Upper lobe of left lung (tissue), 6 donors: ENCODE measurements around the gene BHMT2. TPM values are rescaled to one million over a fixed set of nuclear protein-coding genes. Genes with fewer than 3 reads are reported as not detected.
A peak's percentile ranks its signal among the peaks of the same experiment; 100 is the strongest.

Experiments used
- ATAC-seq, 2 donors: fragments of 200-7000 bp; cut with Tn5 transposase; one replicate each; pipeline ENCODE4 v1.9.1; 2022; ENCODE audit warnings: mild to moderate bottlenecking in 2 of 2, moderate library complexity in 2 of 2; ENCODE audit not compliant: low FRiP score in 2 of 2
- DNase-seq, 2 donors: peaks; one replicate each; pipeline ENCODE4 v3.0.0-alpha.2; 2019 to 2020
- H3K27ac ChIP-seq, 4 donors: fragments of 200-600 bp; sonication (generic); one replicate each; pipeline ENCODE4 v1.5.1; 2016 to 2019
- H3K27me3 ChIP-seq, 4 donors: fragments of 200-600 bp; sonication (generic); one replicate each; pipeline ENCODE4 v1.5.1; 2017 to 2019
- H3K36me3 ChIP-seq, 4 donors: fragments of 200-600 bp; sonication (generic); one replicate each; pipeline ENCODE4 v1.5.1; 2016 to 2019
- H3K4me1 ChIP-seq, 4 donors: fragments of 200-600 bp; sonication (generic); one replicate each; pipeline ENCODE4 v1.5.1; 2018 to 2019
- H3K4me3 ChIP-seq, 4 donors: fragments of 200-600 bp; sonication (generic); one replicate each; pipeline ENCODE4 v1.5.1; 2017 to 2019; ENCODE audit warnings: mild to moderate bottlenecking in 2 of 4, moderate library complexity in 1 of 4
- H3K9me3 ChIP-seq, 4 donors: fragments of 200-600 bp; sonication (generic); one replicate each; pipeline ENCODE4 v1.5.1; 2018 to 2019
- CTCF ChIP-seq, 6 experiments: fragments of 450-650 bp in 4 of 6; fragments of 200-600 bp in 2 of 6; sonication (generic) in 2 of 6; IDR thresholded peaks; one replicate each; pipeline ENCODE4 v1.5.1; 2016 to 2019; ENCODE audit warnings: antibody characterized with exemption in 6 of 6
- EP300 ChIP-seq, 4 donors: sonication (generic); formaldehyde crosslinking; IDR thresholded peaks; one replicate each; pipeline ENCODE4 v1.5.1; 2017; ENCODE audit warnings: antibody characterized with exemption in 4 of 4, control low read depth in 2 of 4
- POLR2A ChIP-seq, 4 donors: fragments of 450-650 bp; IDR thresholded peaks; one replicate each; pipeline ENCODE4 v1.5.1; 2016 to 2017; ENCODE audit warnings: antibody characterized with exemption in 4 of 4, mild to moderate bottlenecking in 2 of 4
- POLR2AphosphoS5 ChIP-seq, 2 donors: sonication (generic); formaldehyde crosslinking; IDR thresholded peaks; one replicate each; pipeline ENCODE4 v1.5.1; 2017; ENCODE audit warnings: antibody characterized with exemption in 2 of 2
- WGBS, 2 donors: methylation state at CpG; one replicate each; pipeline ENCODE4 v1.1.5; 2017 to 2018; 5-methylcytosine and 5-hydroxymethylcytosine counted together
- total RNA-seq, 6 donors: library from RNA; depleted of rRNA in 4 of 6; stranded (reverse); fragments of >200 nt in 4 of 6; gene quantifications; one replicate each; pipeline versions ENCODE4 v1.1.0 to v1.2.1, GENCODE V29; 2016 to 2021
- donor health status: DM: no; HTN: no; CAD: no; lungs with moderate emphysema.
- donor health status: DM: no; HTN: yes; CAD: no; lungs with severe emphysema.

Gene BHMT2
- total RNA-seq, 6 donors from 2014 or later, result 0.46 to 3.9 (median 1.4) TPM

GRCh38 chr5:79075646-79076426, 6.3 kb downstream of the BHMT2 start:
- Histone ChIP-seq H3K27me3 (no peaks in the 10 kb centered on the region), H3K9me3 (peaks cover 0 to 3% (median 0%) of the 10 kb centered on the region in 4 donors), H3K36me3 (no peaks in the 10 kb centered on the region), H3K27ac (no peak overlapping the region), H3K4me1 (no peaks in the 10 kb centered on the region), H3K4me3 (no peak overlapping the region)
- ATAC-seq, result no peak
- 86 to 88% methylated on average over 11 of the region's 11 CpGs for WGBS, 2 donors
- DNase-seq, result no peak
- TF ChIP-seq POLR2AphosphoS5 (IDR thresholded peaks at IDR 0.05) (no peak), CTCF (IDR thresholded peaks at IDR 0.05) (no peak), EP300 (IDR thresholded peaks at IDR 0.05) (no peak), POLR2A (IDR thresholded peaks at IDR 0.05) (no peak)

GRCh38 chr5:79076819-79077218, 7.3 kb downstream of the BHMT2 start:
- ATAC-seq, result no peak
- TF ChIP-seq CTCF (IDR thresholded peaks at IDR 0.05) (no peak), POLR2A (IDR thresholded peaks at IDR 0.05) (no peak), EP300 (IDR thresholded peaks at IDR 0.05) (no peak), POLR2AphosphoS5 (IDR thresholded peaks at IDR 0.05) (no peak)
- Histone ChIP-seq H3K27ac (no peak overlapping the region), H3K4me3 (no peak overlapping the region), H3K36me3 (no peaks in the 10 kb centered on the region), H3K27me3 (no peaks in the 10 kb centered on the region), H3K4me1 (no peaks in the 10 kb centered on the region), H3K9me3 (peaks cover 0 to 3% (median 0%) of the 10 kb centered on the region in 4 donors)
- DNase-seq, result no peak
- WGBS, 2 donors, result 62 to 71% methylated on average over 4 of the region's 4 CpGs

- H3K4me3 ChIP-seq, result no peak overlapping the region
- H3K27me3 ChIP-seq, result no peaks in the 10 kb centered on the region
- no peaks in the 10 kb centered on the region for H3K36me3 ChIP-seq
- H3K27ac ChIP-seq, result no peak overlapping the region
- no peaks in the 10 kb centered on the region for H3K4me1 ChIP-seq
- no peak for DNase-seq
- no peak for TF ChIP-seq POLR2A (IDR thresholded peaks at IDR 0.05)
- TF ChIP-seq EP300 (IDR thresholded peaks at IDR 0.05), result no peak
- no peak for TF ChIP-seq CTCF (IDR thresholded peaks at IDR 0.05)
- no peak for TF ChIP-seq POLR2AphosphoS5 (IDR thresholded peaks at IDR 0.05)
- WGBS, 2 donors, result 40 to 61% methylated on average over 3 of the region's 3 CpGs
- peak in 1 of 2 donors; percentile 50 for ATAC-seq
- H3K9me3 ChIP-seq, result peaks cover 0 to 3% (median 0%) of the 10 kb centered on the region in 4 donors
Measured at GRCh38 chr5:79077680-79078365, 8.3 kb downstream of the BHMT2 start.

- DNase-seq (no peak), ATAC-seq (no peak)
- H3K4me1 ChIP-seq, result no peaks in the 10 kb centered on the region
- H3K27me3 ChIP-seq, result no peaks in the 10 kb centered on the region
- no peaks in the 10 kb centered on the region for H3K9me3 ChIP-seq
- TF ChIP-seq CTCF (IDR thresholded peaks at IDR 0.05), result no peak
- no peak for TF ChIP-seq POLR2AphosphoS5 (IDR thresholded peaks at IDR 0.05)
- no peak for TF ChIP-seq POLR2A (IDR thresholded peaks at IDR 0.05)
- TF ChIP-seq EP300 (IDR thresholded peaks at IDR 0.05), result no peak
- no peak overlapping the region for H3K4me3 ChIP-seq
- no peaks in the 10 kb centered on the region for H3K36me3 ChIP-seq
- WGBS, 2 donors, result 83 to 94% methylated on average over 2 of the region's 2 CpGs
- no peak overlapping the region for H3K27ac ChIP-seq
Measured at GRCh38 chr5:79080804-79081203, 11.2 kb downstream of the BHMT2 start.
